Heart right ventricle (tissue), 16 donors: ENCODE data around the gene SLC5A1. TPM values are rescaled to one million over a fixed set of nuclear protein-coding genes. Genes with fewer than 3 reads are reported as not detected.

Source experiments
- ATAC-seq, 8 donors: fragments of 200-7000 bp; cut with Tn5 transposase; one replicate each; pipeline ENCODE4 v1.9.1; 2020; ENCODE audit warnings: mild to moderate bottlenecking in 8 of 8, moderate library complexity in 8 of 8, moderate number of reproducible peaks in 1 of 8
- DNase-seq, 2 donors: peaks; one replicate each; pipeline ENCODE4 v3.0.0-alpha.2; 2020
- H3K27ac ChIP-seq, 10 donors: fragments of 200-600 bp; sonication (generic) in 2 of 10; one replicate each; pipeline versions ENCODE4 v1.5.0 to v1.8.0; 2020 to 2022; ENCODE audit warnings: mild to moderate bottlenecking in 3 of 10
- H3K27me3 ChIP-seq, 7 donors: fragments of 200-600 bp; one replicate each; pipeline ENCODE4 v1.8.0; 2021 to 2022; ENCODE audit warnings: mild to moderate bottlenecking in 2 of 7
- H3K36me3 ChIP-seq, 9 donors: fragments of 200-600 bp; sonication (generic) in 1 of 9; one replicate each; pipeline versions ENCODE4 v1.5.0 to v1.8.0; 2020 to 2022; ENCODE audit warnings: mild to moderate bottlenecking in 2 of 9
- H3K4me1 ChIP-seq, 9 donors: fragments of 200-600 bp; sonication (generic) in 1 of 9; one replicate each; pipeline versions ENCODE4 v1.5.0 to v1.8.0; 2020 to 2022; ENCODE audit warnings: mild to moderate bottlenecking in 4 of 9
- H3K4me3 ChIP-seq, 10 donors: fragments of 200-600 bp; sonication (generic) in 2 of 10; one replicate each; pipeline versions ENCODE4 v1.5.0 to v1.8.0; 2020 to 2022; ENCODE audit warnings: mild to moderate bottlenecking in 7 of 10, moderate library complexity in 2 of 10
- H3K9me3 ChIP-seq, 11 donors: fragments of 200-600 bp in 10 of 11; sonication (generic) in 2 of 11; one replicate each; pipeline versions ENCODE4 v1.5.0 to v1.8.0; 2013 to 2022; ENCODE audit warnings: mild to moderate bottlenecking in 2 of 11, control low read depth in 1 of 11, moderate library complexity in 1 of 11
- WGBS, 2 donors: extraction: QIAGEN DNeasy Blood & Tissue Kit; methylation state at CpG; one replicate each; pipeline ENCODE4 v1.1.7; 2013; ENCODE audit warnings: inconsistent platforms in 1 of 2; 5-methylcytosine and 5-hydroxymethylcytosine counted together
- intact Hi-C, 10 donors: fragments of 100-400 bp; cut with DNase I; formaldehyde crosslinking; loops; one replicate each; pipeline versions ENCODE4 v1.11.1 to v1.14.2; 2022
- polyA plus RNA-seq, 2 donors: library from polyadenylated mRNA; stranded (reverse); fragments of 200-250 nt; gene quantifications; one replicate each; pipeline ENCODE4 v1.2.3, GENCODE V29; 2013
- total RNA-seq, 10 donors: library from RNA; stranded (reverse); fragmentation: NEBNext Ultra II Directional in 3 of 10; extraction: Animal tissue kit (Norgen Biotek cat#: 25700) in 3 of 10; gene quantifications; one replicate each; pipeline versions ENCODE4 v1.2.1 to v1.2.4, GENCODE V29; 2021 to 2023
- TF ChIP-seq, protein P1 (sequence below), 9 donors: fragments of 200-600 bp; sonication (generic) in 2 of 9; IDR thresholded peaks; one replicate each; pipeline versions ENCODE4 v1.5.0 to v1.8.0; 2021 to 2022; ENCODE audit warnings: antibody characterized with exemption in 9 of 9, mild to moderate bottlenecking in 5 of 9, moderate library complexity in 1 of 9
- donor health status: Arrhythmogenic right ventricular cardiomyopathy.
- donor health status: ischemic (EF 13 %, LVEDD 7.1; RV severe dilation, severe dysfunction).
- donor health status: healthy with polysubstance abuse.
- donor health status: DM: no; HTN: yes; CAD: no.
- donor health status: DM: no; HTN: no; CAD: no.
- donor health status: ischemic (EF 25% LVEDD 6.9; RV normal size, moderate dysfunction).
- donor health status: ischemic (EF 25% LVEDD 5.7; RV mildly dilated, moderate dysfunction).
- donor health status: healthy.
- donor health status: DM: yes; HTN: yes; CAD: no.
- donor health status: Ischemic cardiomyopathy.
- donor health status: ischemic (EF 35%, LVEDD 5.7; RV mildly dilated, moderate dysfunction).
- donor health status: nonischemic (EF 11% LVEDD 7.7; RV severe dilation, severe dysfunction).
- donor health status: DM: yes; HTN: yes; CAD: no.
- donor health status: PGD.
- donor health status: ischemic (EF 29% LVEDD 5.4; RV normal size, mild dysfunction).
- donor health status: nonischemic (EF 23%, LVEDD 6.1; RV moderate dilation, normal function).

The SLC5A1 gene
- total and polyA plus RNA-seq, 12 donors = 12.2 to 186 (median 87.9) TPM

DNA sequence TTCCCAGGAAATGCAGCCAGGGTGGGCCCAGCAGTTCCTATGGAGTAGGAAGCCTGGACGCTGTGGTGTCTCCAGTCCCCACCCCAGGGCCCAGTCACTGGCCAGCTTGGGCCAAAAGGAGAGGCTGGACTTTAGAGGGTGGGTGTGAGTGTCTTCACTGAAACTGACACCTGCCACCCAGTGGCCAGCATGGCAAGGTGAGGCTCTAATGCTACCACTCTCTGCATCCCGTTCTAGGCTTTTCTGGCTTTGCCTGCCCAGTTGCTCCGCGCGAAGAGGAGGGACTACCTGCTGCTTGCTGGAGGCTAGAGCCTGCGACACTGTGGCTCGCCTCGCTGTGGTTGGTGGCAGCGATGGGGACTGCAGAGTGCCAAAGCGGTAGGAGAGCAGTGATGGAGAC is 80.6 kb downstream of the SLC5A1 start:
- TF ChIP-seq, protein P1, sequence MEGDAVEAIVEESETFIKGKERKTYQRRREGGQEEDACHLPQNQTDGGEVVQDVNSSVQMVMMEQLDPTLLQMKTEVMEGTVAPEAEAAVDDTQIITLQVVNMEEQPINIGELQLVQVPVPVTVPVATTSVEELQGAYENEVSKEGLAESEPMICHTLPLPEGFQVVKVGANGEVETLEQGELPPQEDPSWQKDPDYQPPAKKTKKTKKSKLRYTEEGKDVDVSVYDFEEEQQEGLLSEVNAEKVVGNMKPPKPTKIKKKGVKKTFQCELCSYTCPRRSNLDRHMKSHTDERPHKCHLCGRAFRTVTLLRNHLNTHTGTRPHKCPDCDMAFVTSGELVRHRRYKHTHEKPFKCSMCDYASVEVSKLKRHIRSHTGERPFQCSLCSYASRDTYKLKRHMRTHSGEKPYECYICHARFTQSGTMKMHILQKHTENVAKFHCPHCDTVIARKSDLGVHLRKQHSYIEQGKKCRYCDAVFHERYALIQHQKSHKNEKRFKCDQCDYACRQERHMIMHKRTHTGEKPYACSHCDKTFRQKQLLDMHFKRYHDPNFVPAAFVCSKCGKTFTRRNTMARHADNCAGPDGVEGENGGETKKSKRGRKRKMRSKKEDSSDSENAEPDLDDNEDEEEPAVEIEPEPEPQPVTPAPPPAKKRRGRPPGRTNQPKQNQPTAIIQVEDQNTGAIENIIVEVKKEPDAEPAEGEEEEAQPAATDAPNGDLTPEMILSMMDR (IDR thresholded peaks at IDR 0.05) = no peak
- H3K4me3 ChIP-seq = no peak overlapping the region
- ATAC-seq (peak in 1 of 8 donors; percentile 16), DNase-seq (no peak)
- intact Hi-C loops = no loop called here
- H3K9me3 ChIP-seq = no peaks in the 10 kb centered on the region
- no peaks in the 10 kb centered on the region for H3K27me3 ChIP-seq
- 71% methylated on average over 10 of the region's 10 CpGs for WGBS, 2 donors
- H3K4me1 ChIP-seq = no peaks in the 10 kb centered on the region
- H3K36me3 ChIP-seq = no peaks in the 10 kb centered on the region
- H3K27ac ChIP-seq = no peak overlapping the region

- DNase-seq (no peak), ATAC-seq (no peak)
- no peak overlapping the region for H3K27ac ChIP-seq
- intact Hi-C loops = no loop called here
- TF ChIP-seq, protein P1 (IDR thresholded peaks at IDR 0.05) = no peak
- H3K4me3 ChIP-seq = no peak overlapping the region
- H3K4me1 ChIP-seq = no peaks in the 10 kb centered on the region
- no peaks in the 10 kb centered on the region for H3K9me3 ChIP-seq
- H3K36me3 ChIP-seq = no peaks in the 10 kb centered on the region
- H3K27me3 ChIP-seq = no peaks in the 10 kb centered on the region
- 79 to 83% methylated on average over 4 of the region's 4 CpGs for WGBS, 2 donors
These were observed 84.8 kb downstream of the SLC5A1 start for GRCh38 chr22:32127904-32128303.

DNA sequence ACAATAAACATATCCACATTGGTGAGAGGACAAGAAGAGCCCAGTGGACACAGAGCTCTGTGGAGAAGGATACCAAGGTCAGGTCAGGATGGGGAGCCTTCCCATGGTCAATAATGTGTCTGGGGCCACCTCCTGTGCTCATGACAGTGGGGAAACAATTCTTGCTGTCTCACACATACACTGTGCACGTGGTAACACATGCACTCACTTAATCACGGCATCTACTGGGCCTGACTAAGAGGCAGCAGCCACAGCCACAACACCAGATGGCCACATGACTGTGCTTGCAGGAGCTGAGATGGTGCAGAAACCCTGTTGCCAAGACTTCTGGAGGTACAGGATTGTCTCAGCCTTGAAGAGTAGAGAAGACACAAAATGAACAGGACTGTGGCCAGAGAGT is 87.4 kb downstream of the SLC5A1 start:
- 68 to 88% methylated on average over 2 of the region's 2 CpGs for WGBS, 2 donors
- Histone ChIP-seq H3K4me1 (no peaks in the 10 kb centered on the region), H3K4me3 (no peak overlapping the region), H3K9me3 (no peaks in the 10 kb centered on the region), H3K27ac (no peak overlapping the region), H3K36me3 (no peaks in the 10 kb centered on the region), H3K27me3 (peaks cover 0 to 4% (median 0%) of the 10 kb centered on the region in 7 donors)
- intact Hi-C loops = no loop called here
- TF ChIP-seq, protein P1 (IDR thresholded peaks at IDR 0.05) = no peak
- DNase-seq (no peak), ATAC-seq (no peak)

- peaks cover 0 to 4% (median 0%) of the 10 kb centered on the region in 7 donors for H3K27me3 ChIP-seq
- peaks cover 0 to 4% (median 0%) of the 10 kb centered on the region in 9 donors for H3K4me1 ChIP-seq
- DNase-seq (no peak), ATAC-seq (no peak)
- H3K27ac ChIP-seq = no peak overlapping the region
- intact Hi-C loops = no loop called here
- 84% methylated on average over 11 of the region's 11 CpGs for WGBS, 2 donors
- no peaks in the 10 kb centered on the region for H3K36me3 ChIP-seq
- TF ChIP-seq, protein P1 (IDR thresholded peaks at IDR 0.05) = no peak
- H3K9me3 ChIP-seq = no peaks in the 10 kb centered on the region
- no peak overlapping the region for H3K4me3 ChIP-seq
These were observed 89.1 kb downstream of the SLC5A1 start for GRCh38 chr22:32132126-32132525.
